Vagina (tissue), 2 donors: Measurements from ENCODE around the gene MMP11.

Source experiments
- POLR2AphosphoS5 ChIP-seq, 2 donors: sonication (generic); formaldehyde crosslinking; IDR thresholded peaks; one replicate each; pipeline ENCODE4 v1.9.0; 2017; ENCODE audit warnings: antibody characterized with exemption in 2 of 2, mild to moderate bottlenecking in 2 of 2, low read depth in 1 of 2; ENCODE audit not compliant: insufficient read depth in 1 of 2
- TF ChIP-seq, protein P1 (sequence below), 3 experiments: fragments of 450-650 bp in 2 of 3; fragments of 200-600 bp in 1 of 3; sonication (generic) in 1 of 3; IDR thresholded peaks; one replicate each; pipeline ENCODE4 v1.5.1; 2017 to 2019; ENCODE audit warnings: antibody characterized with exemption in 3 of 3, mild to moderate bottlenecking in 2 of 3, moderate library complexity in 2 of 3

DNA sequence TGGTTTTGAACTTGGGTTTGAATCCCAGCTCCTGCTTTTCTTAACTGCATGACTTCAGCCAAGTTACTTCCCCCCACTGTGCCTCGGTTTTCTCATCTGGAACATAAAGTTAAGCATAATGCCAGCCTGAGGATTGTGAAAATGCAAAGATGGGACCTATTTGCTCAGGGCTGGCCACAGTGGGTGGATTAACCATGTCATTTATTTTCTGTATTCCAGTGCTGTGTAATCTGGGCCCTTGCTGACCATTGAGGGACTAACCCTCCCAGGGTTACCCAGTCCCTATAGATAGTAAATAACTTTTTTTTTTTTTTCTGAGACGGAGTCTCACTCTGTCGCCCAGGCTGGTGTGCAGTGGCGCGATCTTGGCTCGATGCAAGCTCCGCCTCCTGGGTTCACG is 16.9 kb upstream of the MMP11 start:
- no peak for TF ChIP-seq POLR2AphosphoS5 (IDR thresholded peaks at IDR 0.05; ENCODE audit: insufficient read depth in 1 of 2, low read depth in 1 of 2)
- TF ChIP-seq, protein P1, sequence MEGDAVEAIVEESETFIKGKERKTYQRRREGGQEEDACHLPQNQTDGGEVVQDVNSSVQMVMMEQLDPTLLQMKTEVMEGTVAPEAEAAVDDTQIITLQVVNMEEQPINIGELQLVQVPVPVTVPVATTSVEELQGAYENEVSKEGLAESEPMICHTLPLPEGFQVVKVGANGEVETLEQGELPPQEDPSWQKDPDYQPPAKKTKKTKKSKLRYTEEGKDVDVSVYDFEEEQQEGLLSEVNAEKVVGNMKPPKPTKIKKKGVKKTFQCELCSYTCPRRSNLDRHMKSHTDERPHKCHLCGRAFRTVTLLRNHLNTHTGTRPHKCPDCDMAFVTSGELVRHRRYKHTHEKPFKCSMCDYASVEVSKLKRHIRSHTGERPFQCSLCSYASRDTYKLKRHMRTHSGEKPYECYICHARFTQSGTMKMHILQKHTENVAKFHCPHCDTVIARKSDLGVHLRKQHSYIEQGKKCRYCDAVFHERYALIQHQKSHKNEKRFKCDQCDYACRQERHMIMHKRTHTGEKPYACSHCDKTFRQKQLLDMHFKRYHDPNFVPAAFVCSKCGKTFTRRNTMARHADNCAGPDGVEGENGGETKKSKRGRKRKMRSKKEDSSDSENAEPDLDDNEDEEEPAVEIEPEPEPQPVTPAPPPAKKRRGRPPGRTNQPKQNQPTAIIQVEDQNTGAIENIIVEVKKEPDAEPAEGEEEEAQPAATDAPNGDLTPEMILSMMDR (IDR thresholded peaks at IDR 0.05): no peak
